Mesenchymal stem cell (in vitro differentiated cells and primary cell): ENCODE results near the gene EEIG1.

Experiments used
- DNase-seq: peaks from one replicate; pipeline ENCODE4 v3.0.0-alpha.2; 2013
- H2AFZ ChIP-seq: one replicate; pipeline ENCODE4 v1.6.1; 2013; ENCODE audit warnings: low read depth, mild to moderate bottlenecking, control low read depth, inconsistent platforms, low read length, moderate library complexity
- H2AK5ac ChIP-seq: 2 replicates; pipeline ENCODE4 v1.6.1; 2013; ENCODE audit warnings: low read length, moderate library complexity, mild to moderate bottlenecking, inconsistent platforms; ENCODE audit not compliant: severe bottlenecking
- H2BK120ac ChIP-seq: one replicate; pipeline ENCODE4 v1.6.1; 2013; ENCODE audit warnings: low read depth, mild to moderate bottlenecking, inconsistent platforms, low read length, moderate library complexity
- H2BK12ac ChIP-seq, 2 experiments: one replicate each; pipeline ENCODE4 v1.6.1; 2013; ENCODE audit warnings: inconsistent platforms in 2 of 2, low read length in 2 of 2, mild to moderate bottlenecking in 2 of 2, moderate library complexity in 2 of 2, control low read depth in 1 of 2
- H2BK15ac ChIP-seq: one replicate; pipeline ENCODE4 v1.6.1; 2013; ENCODE audit warnings: mild to moderate bottlenecking, low read depth, inconsistent platforms; ENCODE audit not compliant: poor library complexity, severe bottlenecking
- H2BK5ac ChIP-seq: 2 replicates; pipeline ENCODE4 v1.6.1; 2013; ENCODE audit warnings: low read depth, mild to moderate bottlenecking, low read length, control low read depth, inconsistent platforms; ENCODE audit not compliant: poor library complexity, severe bottlenecking
- H3K14ac ChIP-seq, 2 experiments: one replicate each; pipeline ENCODE4 v1.6.1; 2013; ENCODE audit warnings: inconsistent platforms in 2 of 2, low read length in 2 of 2, control low read depth in 1 of 2, mild to moderate bottlenecking in 1 of 2, moderate library complexity in 1 of 2
- H3K18ac ChIP-seq, 2 experiments: one replicate each; pipeline ENCODE4 v1.6.1; 2013; ENCODE audit warnings: inconsistent platforms in 2 of 2, low read length in 2 of 2, control low read depth in 1 of 2, low read depth in 1 of 2, mild to moderate bottlenecking in 1 of 2
- H3K23ac ChIP-seq, 2 experiments: one replicate each; pipeline ENCODE4 v1.6.1; 2013; ENCODE audit warnings: inconsistent platforms in 2 of 2, low read length in 2 of 2, mild to moderate bottlenecking in 2 of 2, moderate library complexity in 2 of 2, control low read depth in 1 of 2
- H3K27ac ChIP-seq: 2 replicates; pipeline ENCODE4 v1.5.1; 2013; ENCODE audit warnings: mild to moderate bottlenecking, moderate library complexity, low read length, control low read depth, inconsistent platforms; ENCODE audit not compliant: poor library complexity, severe bottlenecking
- H3K27me3 ChIP-seq, 2 experiments: 2 replicates each; pipeline versions ENCODE4 v1.6.1 to v1.7.0; 2013; ENCODE audit warnings: low read length in 2 of 2, mild to moderate bottlenecking in 2 of 2, moderate library complexity in 2 of 2, control low read depth in 1 of 2, inconsistent platforms in 1 of 2; ENCODE audit not compliant: control insufficient read depth in 1 of 2, insufficient read depth in 1 of 2
- H3K36me3 ChIP-seq, 2 experiments: 2 replicates each; pipeline versions ENCODE4 v1.6.1 to v1.7.0; 2013; ENCODE audit warnings: low read length in 2 of 2, control low read depth in 1 of 2, inconsistent platforms in 1 of 2, low read depth in 1 of 2, mild to moderate bottlenecking in 1 of 2; ENCODE audit not compliant: insufficient read depth in 2 of 2, control insufficient read depth in 1 of 2
- H3K4ac ChIP-seq, 2 experiments: one replicate each; pipeline ENCODE4 v1.6.1; 2013; ENCODE audit warnings: inconsistent platforms in 2 of 2, low read length in 2 of 2, mild to moderate bottlenecking in 2 of 2, moderate library complexity in 2 of 2, control low read depth in 1 of 2, low read depth in 1 of 2
- H3K4me1 ChIP-seq: 2 replicates; pipeline ENCODE4 v1.6.1; 2013; ENCODE audit warnings: low read depth, low read length, control low read depth; ENCODE audit not compliant: control insufficient read depth, insufficient read depth
- H3K4me2 ChIP-seq: 2 replicates; pipeline ENCODE4 v1.6.1; 2013; ENCODE audit warnings: low read length, mild to moderate bottlenecking, inconsistent platforms; ENCODE audit not compliant: poor library complexity, severe bottlenecking
- H3K4me3 ChIP-seq, 2 experiments: 2 replicates each; pipeline versions ENCODE4 v1.5.1 to v1.7.0; 2013; ENCODE audit warnings: low read length in 2 of 2, mild to moderate bottlenecking in 2 of 2, control low read depth in 1 of 2, low read depth in 1 of 2; ENCODE audit not compliant: insufficient read depth in 1 of 2
- H3K79me1 ChIP-seq: replicated peaks from 2 replicates; pipeline ENCODE4 v1.6.1; 2013; ENCODE audit warnings: mild to moderate bottlenecking, control low read depth, low read length, inconsistent platforms; ENCODE audit not compliant: poor library complexity, severe bottlenecking
- H3K9ac ChIP-seq: 2 replicates; pipeline ENCODE4 v1.7.0; 2013; ENCODE audit warnings: mild to moderate bottlenecking, low read length, moderate library complexity
- H3K9me3 ChIP-seq: 2 replicates; pipeline ENCODE4 v1.7.0; 2013; ENCODE audit warnings: mild to moderate bottlenecking, low read length; ENCODE audit not compliant: control insufficient read depth
- H4K8ac ChIP-seq: one replicate; pipeline ENCODE4 v1.6.1; 2013; ENCODE audit warnings: inconsistent platforms, mild to moderate bottlenecking, low read length, moderate library complexity
- H4K91ac ChIP-seq: one replicate; pipeline ENCODE4 v1.6.1; 2013; ENCODE audit warnings: mild to moderate bottlenecking, low read length, inconsistent platforms
- WGBS: methylation state at CpG from one replicate; pipeline ENCODE4 v1.1.7; 2013; ENCODE audit warnings: mixed read lengths; 5-methylcytosine and 5-hydroxymethylcytosine counted together

The EEIG1 gene

DNA sequence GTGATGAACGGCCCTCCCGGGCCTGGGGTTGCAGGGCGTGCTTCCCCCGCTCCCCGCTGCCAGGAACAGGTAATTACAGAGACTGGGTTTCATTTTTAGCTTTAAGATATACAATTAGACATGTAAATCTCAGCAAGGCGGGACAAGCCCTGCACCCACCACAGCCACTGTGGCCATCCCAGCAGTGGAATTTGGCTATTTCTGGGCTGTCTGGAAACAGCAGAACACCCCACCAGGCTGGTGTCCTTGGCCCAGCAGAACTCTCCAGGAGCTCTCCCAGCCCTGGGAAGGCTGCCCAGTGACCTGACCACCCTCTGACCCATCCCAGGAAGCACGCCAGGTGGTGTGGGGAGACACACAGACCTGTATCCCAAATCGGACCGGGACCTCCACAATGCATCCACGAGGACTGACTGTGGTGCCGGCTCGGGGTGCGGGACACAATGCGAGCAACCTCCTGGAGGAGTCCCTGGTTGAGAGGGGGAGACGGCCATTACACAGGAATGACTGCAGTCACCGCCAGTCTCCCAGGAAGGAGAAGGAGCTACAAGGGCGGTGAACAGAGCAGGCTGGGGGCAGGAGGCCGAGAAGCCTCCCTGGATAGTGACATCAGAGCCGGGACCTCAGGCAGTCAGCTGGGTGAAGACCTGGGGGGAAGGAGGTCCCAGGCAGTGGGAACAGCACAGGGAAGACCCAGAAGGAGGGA, 17.3 kb downstream of the EEIG1 start:
- Histone ChIP-seq H4K8ac (peak overlapping the region; percentile 76), H3K4me2 (no peak overlapping the region), H3K14ac (no peak overlapping the region), H3K23ac (no peak overlapping the region), H3K27me3 (no peaks in the 10 kb centered on the region), H3K79me1 (peaks cover 63% of the 10 kb centered on the region), H4K91ac (peak overlapping the region; percentile 94), H3K27ac (no peak overlapping the region), H2AK5ac (peak overlapping the region; percentile 9), H2AFZ (no peak overlapping the region), H2BK12ac (peak overlapping the region; percentile 33 to 69), H2BK120ac (peak overlapping the region; percentile 11), H3K4me1 (peaks cover 53% of the 10 kb centered on the region), H3K9me3 (no peaks in the 10 kb centered on the region), H3K18ac (peak overlapping the region; percentile 75 to 84), H3K4me3 (no peak overlapping the region), H3K4ac (peak overlapping the region in 1 of 2 experiments; percentile 83), H3K9ac (peak overlapping the region; percentile 35), H2BK5ac (no peak overlapping the region), H2BK15ac (peak overlapping the region; percentile 6), H3K36me3 (peaks cover 0 to 17% of the 10 kb centered on the region in 2 experiments)
- WGBS, result 96% methylated on average over 14 of the region's 19 CpGs
- no peak for DNase-seq

DNA sequence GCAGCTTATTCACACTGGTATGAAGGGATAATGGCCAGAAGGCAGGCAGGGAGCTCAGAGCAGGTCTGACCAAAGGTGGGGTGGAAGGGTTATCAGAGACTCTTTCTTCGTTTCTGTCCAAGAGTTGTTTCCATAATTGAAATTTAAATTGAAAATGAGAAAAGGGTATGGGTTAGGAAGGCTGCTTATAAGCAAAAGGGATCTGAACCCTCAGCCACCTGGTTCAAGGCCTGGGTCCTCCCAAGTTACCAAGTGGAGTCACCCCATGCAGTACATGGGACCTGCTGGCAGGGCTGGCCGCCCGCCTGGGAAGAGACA, 17.8 kb downstream of the EEIG1 start:
- DNase-seq, result no peak
- Histone ChIP-seq H3K14ac (no peak overlapping the region), H3K4me3 (no peak overlapping the region), H4K91ac (peak overlapping the region; percentile 94), H3K23ac (peak overlapping the region in 1 of 2 experiments; percentile 34), H2BK120ac (peak overlapping the region; percentile 11), H3K36me3 (peaks cover 0 to 17% of the 10 kb centered on the region in 2 experiments), H2AK5ac (no peak overlapping the region), H3K27ac (no peak overlapping the region), H3K27me3 (no peaks in the 10 kb centered on the region), H2BK15ac (peak overlapping the region; percentile 6), H2AFZ (no peak overlapping the region), H3K9ac (peak overlapping the region; percentile 35), H4K8ac (no peak overlapping the region), H3K4ac (no peak overlapping the region), H3K9me3 (no peaks in the 10 kb centered on the region), H3K79me1 (peaks cover 59% of the 10 kb centered on the region), H2BK5ac (no peak overlapping the region), H3K18ac (peak overlapping the region in 1 of 2 experiments; percentile 50), H3K4me1 (peaks cover 48% of the 10 kb centered on the region), H2BK12ac (no peak overlapping the region), H3K4me2 (no peak overlapping the region)
- WGBS, result 93% methylated on average over 3 of the region's 3 CpGs

DNA sequence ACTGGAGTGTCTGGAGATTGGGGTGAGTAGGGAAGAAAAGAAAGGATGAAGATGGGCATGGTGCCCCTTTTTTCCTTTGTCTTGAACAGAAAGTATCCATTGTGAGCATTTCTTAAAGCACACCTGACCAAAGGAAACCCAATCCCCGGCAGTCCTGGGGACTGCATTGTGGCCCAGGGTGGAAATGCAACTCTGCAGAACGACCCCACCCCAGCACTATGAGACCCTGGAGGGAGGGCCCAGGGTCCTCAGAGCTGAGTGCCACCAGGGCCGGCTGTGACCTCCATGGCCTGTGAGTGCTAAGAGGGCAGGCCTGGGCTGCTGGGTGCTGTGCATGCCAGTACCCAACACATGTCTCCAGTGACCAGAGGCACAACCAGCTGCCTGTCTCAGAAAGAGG, 18.5 kb downstream of the EEIG1 start:
- peak overlapping the region; percentile 41 for H4K8ac ChIP-seq
- H3K9ac ChIP-seq, result peak overlapping the region; percentile 35
- no peak overlapping the region for H2BK15ac ChIP-seq
- H3K79me1 ChIP-seq, result peaks cover 53% of the 10 kb centered on the region
- no peak overlapping the region for H3K4me2 ChIP-seq
- H2AK5ac ChIP-seq, result no peak overlapping the region
- H4K91ac ChIP-seq, result no peak overlapping the region
- H3K27ac ChIP-seq, result no peak overlapping the region
- H3K36me3 ChIP-seq, result peaks cover 0 to 17% of the 10 kb centered on the region in 2 experiments
- H3K4ac ChIP-seq, result no peak overlapping the region
- peak overlapping the region; percentile 3 for H2BK120ac ChIP-seq
- H3K18ac ChIP-seq, result peak overlapping the region in 1 of 2 experiments; percentile 49
- no peak overlapping the region for H2AFZ ChIP-seq
- H3K4me1 ChIP-seq, result peaks cover 42% of the 10 kb centered on the region
- H2BK12ac ChIP-seq, result no peak overlapping the region
- H3K14ac ChIP-seq, result no peak overlapping the region
- H3K27me3 ChIP-seq, result no peaks in the 10 kb centered on the region
- 61% methylated on average over 3 of the region's 3 CpGs for WGBS
- H3K4me3 ChIP-seq, result no peak overlapping the region
- H2BK5ac ChIP-seq, result no peak overlapping the region
- no peaks in the 10 kb centered on the region for H3K9me3 ChIP-seq
- DNase-seq, result no peak
- no peak overlapping the region for H3K23ac ChIP-seq

DNA sequence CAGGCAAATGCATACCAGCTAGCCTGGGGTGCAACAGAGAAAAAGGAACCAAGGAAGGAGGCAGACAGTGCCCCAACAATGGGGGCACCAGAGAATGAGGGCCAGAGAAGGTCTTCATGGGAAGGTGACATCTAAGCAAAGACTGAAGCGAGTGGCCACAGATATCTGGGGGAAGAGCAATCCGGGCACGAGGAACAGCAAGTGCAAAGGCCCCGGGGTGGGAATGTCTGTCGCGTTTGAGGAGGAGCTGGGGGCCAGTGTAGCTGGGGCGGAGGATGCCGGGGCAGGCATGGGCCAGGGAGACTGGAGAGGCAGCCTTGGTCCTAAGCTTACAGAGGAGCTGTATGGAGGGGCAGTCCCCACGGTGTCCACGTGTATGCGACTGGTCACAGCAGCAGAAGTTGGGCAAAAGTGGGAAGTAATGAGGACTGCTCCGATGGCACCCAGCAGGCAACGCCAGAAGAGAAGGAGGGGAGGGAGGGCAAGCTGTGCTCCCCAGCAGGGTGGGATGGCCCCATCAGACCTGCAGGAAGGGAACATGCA, 19.1 kb downstream of the EEIG1 start:
- no peak for DNase-seq
- Histone ChIP-seq H3K23ac (no peak overlapping the region), H3K4me3 (no peak overlapping the region), H3K9ac (no peak overlapping the region), H3K4me1 (peaks cover 36% of the 10 kb centered on the region), H3K27ac (no peak overlapping the region), H2BK5ac (no peak overlapping the region), H3K36me3 (peaks cover 0 to 17% of the 10 kb centered on the region in 2 experiments), H3K9me3 (no peaks in the 10 kb centered on the region), H3K14ac (no peak overlapping the region), H2AFZ (no peak overlapping the region), H2BK15ac (peak overlapping the region; percentile 20), H3K18ac (peak overlapping the region in 1 of 2 experiments; percentile 50), H3K4me2 (no peak overlapping the region), H3K79me1 (peaks cover 47% of the 10 kb centered on the region), H4K91ac (peak overlapping the region; percentile 19), H2BK12ac (peak overlapping the region; percentile 33 to 46), H4K8ac (no peak overlapping the region), H2AK5ac (no peak overlapping the region), H2BK120ac (peak overlapping the region; percentile 54), H3K4ac (peak overlapping the region in 1 of 2 experiments; percentile 70), H3K27me3 (no peaks in the 10 kb centered on the region)
- WGBS, result 98% methylated on average over 13 of the region's 13 CpGs
